Stomach (tissue), 9 donors: ENCODE results near the gene MISFA. TPM values are rescaled to one million over a fixed set of nuclear protein-coding genes. Genes with fewer than 3 reads are reported as not detected.
A peak's percentile ranks its signal among the peaks of the same experiment; 100 is the strongest.
"Not testable (repeated sequence)": the region's sequence is repeated elsewhere in the genome, so short reads cannot be mapped to it uniquely, and the experiment has no call there.

Experiments used
- DNase-seq, 2 donors: peaks; one replicate each; pipeline versions ENCODE4 v3.0.0 to v3.0.0-alpha.2; 2013 to 2019
- H3K27ac ChIP-seq, 5 donors: fragments of 200-600 bp in 4 of 5; sonication (generic) in 4 of 5; one replicate each; pipeline ENCODE4 v1.5.1; 2013 to 2019; ENCODE audit warnings: mild to moderate bottlenecking in 1 of 5, moderate library complexity in 1 of 5
- H3K27me3 ChIP-seq, 3 donors: fragments of 200-600 bp; sonication (generic); one replicate each; pipeline ENCODE4 v1.5.1; 2017 to 2019; ENCODE audit warnings: mixed run types in 1 of 3
- H3K36me3 ChIP-seq, 4 donors: fragments of 200-600 bp; sonication (generic); 1 replicate in 3 of 4; 2 replicates in 1 of 4; pipeline ENCODE4 v1.5.1; 2016 to 2019
- H3K4me1 ChIP-seq, 4 donors: fragments of 200-600 bp; sonication (generic); one replicate each; pipeline ENCODE4 v1.5.1; 2016 to 2019
- H3K4me3 ChIP-seq, 4 donors: fragments of 200-600 bp; sonication (generic) in 3 of 4; one replicate each; pipeline ENCODE4 v1.5.1; 2016 to 2019; ENCODE audit warnings: mild to moderate bottlenecking in 1 of 4
- H3K9me3 ChIP-seq, 4 donors: fragments of 200-600 bp; sonication (generic); one replicate each; pipeline ENCODE4 v1.5.1; 2016 to 2019
- CTCF ChIP-seq, 7 experiments: fragments of 450-650 bp in 4 of 7; fragments of 200-600 bp in 3 of 7; sonication (generic) in 3 of 7; IDR thresholded peaks; one replicate each; pipeline ENCODE4 v1.5.1; 2016 to 2019; ENCODE audit warnings: antibody characterized with exemption in 7 of 7, control low read depth in 2 of 7, mild to moderate bottlenecking in 1 of 7
- EP300 ChIP-seq: sonication (generic); formaldehyde crosslinking; IDR thresholded peaks from one replicate; pipeline ENCODE4 v1.6.1; 2017; ENCODE audit warnings: antibody characterized with exemption
- POLR2A ChIP-seq, 4 donors: fragments of 450-650 bp; IDR thresholded peaks; one replicate each; pipeline ENCODE4 v1.6.1; 2016; ENCODE audit warnings: antibody characterized with exemption in 4 of 4, control low read depth in 2 of 4, mild to moderate bottlenecking in 1 of 4, moderate library complexity in 1 of 4
- POLR2AphosphoS5 ChIP-seq, 3 donors: sonication (generic); formaldehyde crosslinking; IDR thresholded peaks; one replicate each; pipeline ENCODE4 v1.6.1; 2016; ENCODE audit warnings: antibody characterized with exemption in 3 of 3
- WGBS, 5 donors: extraction: QIAGEN DNeasy Blood & Tissue Kit in 3 of 5; methylation state at CpG; one replicate each; pipeline versions ENCODE4 v1.1.5 to v1.1.7; 2013 to 2018; 5-methylcytosine and 5-hydroxymethylcytosine counted together
- intact Hi-C: fragments of 100-400 bp; cut with DNase I; formaldehyde crosslinking; loops from one replicate; pipeline ENCODE4 v1.15.1; 2023; ENCODE audit warnings: low total_unique reads
- polyA plus RNA-seq, 3 donors: library from polyadenylated mRNA; stranded (reverse); fragments of 200-250 nt; gene quantifications; one replicate each; pipeline ENCODE4 v1.2.3, GENCODE V29; 2013
- total RNA-seq, 5 donors: library from RNA; depleted of rRNA; stranded (reverse); fragments of >200 nt; gene quantifications; one replicate each; pipeline versions ENCODE4 v1.1.0 to v1.2.3, GENCODE V29; 2014 to 2016
- donor health status: healthy with polysubstance abuse.
- donor health status: Bipolar disorder and iron deficiency.
- donor health status: healthy.

MISFA gene
- total and polyA plus RNA-seq, 8 donors, result 1.3 to 4.6 (median 1.3) TPM; not detected in 4

DNA sequence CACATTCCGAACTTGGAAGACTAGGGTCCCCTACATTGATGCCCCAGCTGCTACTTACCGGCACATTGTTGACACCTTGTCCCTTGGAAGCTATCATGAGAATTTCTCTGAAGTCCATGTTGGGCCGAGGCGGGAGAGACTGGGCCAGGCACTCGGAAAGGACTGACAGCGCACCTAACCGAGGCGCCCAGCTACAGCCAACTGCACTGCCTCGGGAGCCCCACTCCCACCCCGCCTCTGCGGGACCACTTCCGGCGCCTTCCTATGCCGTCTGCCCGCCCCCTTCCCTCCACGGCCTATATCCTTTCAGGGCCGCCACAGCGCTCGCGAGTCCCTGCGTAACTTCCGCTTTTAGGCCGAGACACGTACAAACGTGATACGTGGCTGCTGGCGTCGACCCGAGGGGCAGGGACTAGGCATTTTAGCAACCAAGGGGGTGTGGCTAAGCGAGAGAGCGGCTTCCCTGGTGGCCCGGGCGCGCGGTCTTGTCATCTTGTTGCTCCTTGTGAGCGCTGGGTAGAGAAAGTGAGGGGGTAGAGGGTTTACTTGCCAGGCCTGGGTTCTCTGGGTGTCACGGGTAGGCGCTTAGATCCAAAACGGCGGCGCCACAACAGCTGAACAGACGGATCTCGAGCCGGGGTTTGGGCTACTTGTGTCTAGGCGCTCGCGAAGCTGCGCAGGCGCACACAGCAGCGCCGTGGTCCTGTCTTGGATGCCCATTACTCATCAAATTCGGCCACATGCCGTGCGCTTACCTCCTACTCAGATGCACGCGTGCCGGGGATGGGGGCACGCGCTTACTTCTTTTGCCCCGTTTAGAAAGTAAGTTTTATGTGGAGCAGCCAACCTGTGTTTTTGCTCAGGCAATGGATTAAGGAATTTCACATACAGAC lies 34.8 kb downstream of the MISFA start, which contains the start of gene SPTY2D1:
TSS of gene SPTY2D1 (minus strand) at position 203 of the 893 bp plus-strand sequence. CDS start at position 118, 85 bp downstream.
- TF ChIP-seq EP300, result no peak
- TF ChIP-seq POLR2AphosphoS5 (IDR thresholded peaks at IDR 0.05), result peak; percentile 91 to 97 (median 96)
- peak in 2 of 4 donors; percentile 63 to 91 for TF ChIP-seq POLR2A (IDR thresholded peaks at IDR 0.05)
- H3K4me1 ChIP-seq, result peaks cover 12 to 38% (median 35%) of the 10 kb centered on the region in 4 donors
- peak within 1 kb of the TSS; percentile 87 to 97 (median 94) for H3K27ac ChIP-seq
- peak; percentile 100 for DNase-seq
- intact Hi-C loops, result no loop called here
- WGBS, 5 donors, result 0% methylated on average over 51 to 60 of the region's 60 CpGs
- H3K9me3 ChIP-seq, result no peaks in the 10 kb centered on the region
- H3K36me3 ChIP-seq, result no peaks in the 10 kb centered on the region
- no peaks in the 10 kb centered on the region for H3K27me3 ChIP-seq
- H3K4me3 ChIP-seq, result peak within 1 kb of the TSS; percentile 66 to 97 (median 86)

GRCh38 chr11:18641677-18642076 lies 42.1 kb downstream of the MISFA start:
- intact Hi-C loops, result loop anchor here (10.0 kb wide), 1 partner anchor 73 kb away; no protein-coding TSS in a partner anchor
- 24 to 38% (median 28%) methylated on average over 1 of the region's 1 CpG for WGBS, 5 donors
- H3K4me1 ChIP-seq, result no peaks in the 10 kb centered on the region
- H3K9me3 ChIP-seq, result no peaks in the 10 kb centered on the region
- H3K36me3 ChIP-seq, result no peaks in the 10 kb centered on the region
- peaks cover 0 to 15% (median 0%) of the 10 kb centered on the region in 3 donors for H3K27me3 ChIP-seq
- TF ChIP-seq POLR2AphosphoS5 (IDR thresholded peaks at IDR 0.05), result no peak
- no peak for TF ChIP-seq POLR2A (IDR thresholded peaks at IDR 0.05)
- no peak for TF ChIP-seq EP300
- DNase-seq, result no peak
- H3K27ac ChIP-seq, result no peak overlapping the region
- no peak overlapping the region for H3K4me3 ChIP-seq

DNA sequence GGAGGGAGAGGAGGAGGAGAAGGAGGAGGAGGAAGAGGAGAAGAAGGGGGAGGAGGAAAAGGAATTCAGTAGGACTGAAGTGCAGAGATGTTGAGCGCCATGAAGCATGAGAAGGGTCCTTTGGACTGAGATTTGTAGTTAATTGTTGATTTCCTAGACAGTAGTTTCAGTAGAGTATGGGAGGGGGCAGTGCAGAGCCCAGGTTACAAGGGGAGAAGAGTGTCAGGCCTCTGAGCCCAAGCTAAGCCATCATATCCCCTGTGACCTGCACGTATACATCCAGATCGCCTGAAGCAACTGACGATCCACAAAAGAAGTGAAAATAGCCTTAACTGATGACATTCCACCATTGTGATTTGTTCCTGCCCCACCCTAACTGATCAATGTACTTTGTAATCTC lies 43.4 kb downstream of the MISFA start:
- H3K36me3 ChIP-seq, H3K4me3 ChIP-seq, H3K4me1 ChIP-seq, H3K27ac ChIP-seq, H3K9me3 ChIP-seq, DNase-seq: not testable (repeated sequence)
- H3K27me3 ChIP-seq, result peaks cover 0 to 15% (median 0%) of the 10 kb centered on the region in 3 donors
- intact Hi-C loops, result loop anchor here (10.0 kb wide), 1 partner anchor 72 kb away; no protein-coding TSS in a partner anchor
- 49 to 66% (median 56%) methylated on average over 4 of the region's 4 CpGs for WGBS, 5 donors

GRCh38 chr11:18650353-18650752 lies 50.8 kb downstream of the MISFA start:
- H3K27me3 ChIP-seq, result no peaks in the 10 kb centered on the region
- H3K4me1 ChIP-seq, result no peaks in the 10 kb centered on the region
- H3K27ac ChIP-seq, result no peak overlapping the region
- DNase-seq, result no peak
- H3K4me3 ChIP-seq, result no peak overlapping the region
- WGBS, 5 donors, result 56 to 78% (median 67%) methylated on average over 4 of the region's 4 CpGs
- H3K36me3 ChIP-seq, result no peaks in the 10 kb centered on the region
- intact Hi-C loops, result no loop called here
- TF ChIP-seq EP300 (no peak), POLR2A (IDR thresholded peaks at IDR 0.05) (no peak), CTCF (IDR thresholded peaks at IDR 0.05) (no peak), POLR2AphosphoS5 (IDR thresholded peaks at IDR 0.05) (no peak)
- no peaks in the 10 kb centered on the region for H3K9me3 ChIP-seq

GRCh38 chr11:18650859-18651557 lies 51.4 kb downstream of the MISFA start:
- Histone ChIP-seq H3K36me3 (no peaks in the 10 kb centered on the region), H3K4me1 (no peaks in the 10 kb centered on the region), H3K27me3 (no peaks in the 10 kb centered on the region), H3K9me3 (no peaks in the 10 kb centered on the region), H3K4me3 (no peak overlapping the region), H3K27ac (no peak overlapping the region)
- 69 to 77% (median 75%) methylated on average over 19 of the region's 19 CpGs for WGBS, 5 donors
- DNase-seq, result peak; percentile 57 to 65
- TF ChIP-seq POLR2A (IDR thresholded peaks at IDR 0.05), result no peak
- TF ChIP-seq CTCF (IDR thresholded peaks at IDR 0.05), result peak in 5 of 7 experiments; percentile 26 to 67 (median 48)
- no peak for TF ChIP-seq POLR2AphosphoS5 (IDR thresholded peaks at IDR 0.05)
- intact Hi-C loops, result no loop called here

Other genes starting within 250 kb of the MISFA start
- 100 to 1,000 TPM; 106 to 367 (median 236) TPM for gene LDHA, start 205.2 kb upstream of the MISFA start, total RNA-seq
- gene LDHA, start 205.2 kb upstream of the MISFA start, polyA plus RNA-seq, result 100 to 1,000 TPM; 263 to 350 (median 334) TPM
- gene LDHC, start 187.5 kb upstream of the MISFA start, total RNA-seq, result under 1 TPM in 1 of 5 donors, not detected in 4; 0.73 TPM
- gene LDHC, start 187.5 kb upstream of the MISFA start, polyA plus RNA-seq, result under 1 TPM in 1 of 3 donors, not detected in 2; 0.81 TPM
- gene LDHAL6A, start 143.9 kb upstream of the MISFA start, total RNA-seq, result not detected
- gene LDHAL6A, start 143.9 kb upstream of the MISFA start, polyA plus RNA-seq, result not detected
- gene TSG101, start 72.8 kb upstream of the MISFA start, total RNA-seq, result 100 to 1,000 TPM in 1 of 5 donors, 10 to 100 TPM in 4; 30.3 to 125 (median 68.8) TPM
- 10 to 100 TPM; 38.0 to 86.1 (median 57.0) TPM for gene TSG101, start 72.8 kb upstream of the MISFA start, polyA plus RNA-seq
- 10 to 100 TPM in 4 of 5 donors, 1 to 10 TPM in 1; 6.7 to 40.6 (median 22.2) TPM for gene UEVLD, start 11.1 kb upstream of the MISFA start, total RNA-seq
- gene UEVLD, start 11.1 kb upstream of the MISFA start, polyA plus RNA-seq, result 10 to 100 TPM in 2 of 3 donors, 1 to 10 TPM in 1; 4.9 to 11.9 (median 10.4) TPM
- 10 to 100 TPM in 3 of 5 donors, 1 to 10 TPM in 2; 5.2 to 24.3 (median 11.2) TPM for gene SPTY2D1, start 34.6 kb downstream of the MISFA start, total RNA-seq
- 1 to 10 TPM; 3.0 to 6.4 (median 5.5) TPM for gene SPTY2D1, start 34.6 kb downstream of the MISFA start, polyA plus RNA-seq
- 1 to 10 TPM in 4 of 5 donors, not detected in 1; 2.2 to 7.5 (median 3.3) TPM for gene TMEM86A, start 99.0 kb downstream of the MISFA start, total RNA-seq
- 1 to 10 TPM in 1 of 3 donors, under 1 TPM in 2; 0.76 to 1.2 (median 0.88) TPM for gene TMEM86A, start 99.0 kb downstream of the MISFA start, polyA plus RNA-seq
- 1 to 10 TPM in 1 of 5 donors, under 1 TPM in 1, not detected in 3; 0.18 to 8.3 TPM for gene IGSF22, start 126.4 kb downstream of the MISFA start, total RNA-seq
- gene IGSF22, start 126.4 kb downstream of the MISFA start, polyA plus RNA-seq, result under 1 TPM in 2 of 3 donors, not detected in 1; 0.37 to 0.75 TPM
- 1 to 10 TPM in 2 of 5 donors, not detected in 3; 1.1 to 2.9 TPM for gene PTPN5, start 192.0 kb downstream of the MISFA start, total RNA-seq
- under 1 TPM; 0.19 to 0.38 (median 0.31) TPM for gene PTPN5, start 192.0 kb downstream of the MISFA start, polyA plus RNA-seq